ENCODE results near the gene ACSS3.
A peak's percentile ranks its signal among the peaks of the same experiment; 100 is the strongest.
"Not testable (repeated sequence)": the region's sequence is repeated elsewhere in the genome, so short reads cannot be mapped to it uniquely, and the experiment has no call there.

Gene ACSS3

GRCh38 chr12:81094718-81095360 is 17.0 kb downstream of the ACSS3 start:
- no peak for DNase-seq

- DNase-seq: no peak
Measured at GRCh38 chr12:81095501-81096232, 17.8 kb downstream of the ACSS3 start.

DNA sequence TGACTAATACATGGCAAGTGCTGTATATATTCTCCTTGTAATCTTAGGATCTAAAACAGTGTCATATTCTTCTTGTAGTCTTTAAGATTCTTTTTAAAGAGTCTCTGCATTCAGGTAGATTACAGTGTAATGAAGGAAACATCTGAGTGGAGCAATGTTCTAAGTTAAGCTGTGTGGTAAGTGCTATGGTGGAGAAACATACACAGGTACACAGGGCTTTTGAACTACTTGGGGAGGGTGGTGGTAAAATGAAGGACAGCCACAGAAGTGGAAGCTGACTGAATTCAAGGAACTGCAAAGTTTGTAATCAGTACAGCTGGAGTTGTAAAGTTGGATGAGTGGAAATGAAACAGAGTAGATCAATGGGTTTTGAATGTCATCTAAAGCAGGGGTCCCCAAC is 27.8 kb downstream of the ACSS3 start:
- no peak for DNase-seq

DNA sequence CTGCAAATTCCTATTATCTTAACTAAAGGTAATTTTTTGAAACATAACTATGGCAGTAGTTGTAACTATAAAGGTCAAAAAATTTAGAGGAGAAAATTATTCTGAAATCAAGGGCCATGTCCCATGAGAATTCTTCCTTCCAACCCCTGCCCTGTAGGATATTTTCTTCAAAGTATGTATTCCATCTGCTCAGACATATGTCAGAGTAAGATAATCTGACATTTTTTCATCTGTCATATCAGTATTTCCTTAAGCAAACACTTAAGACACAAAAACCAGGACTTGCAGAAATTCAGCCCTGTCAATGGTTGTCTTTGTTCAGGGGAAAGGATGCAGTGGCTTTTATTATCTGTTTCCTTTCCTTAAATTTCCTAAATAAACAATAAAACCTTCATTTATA is 36.3 kb downstream of the ACSS3 start:
- no peak for DNase-seq

- not testable (repeated sequence) for DNase-seq
Measured at GRCh38 chr12:81119069-81119468, 41.2 kb downstream of the ACSS3 start.

GRCh38 chr12:81120961-81121360 is 43.1 kb downstream of the ACSS3 start:
- DNase-seq: no peak

DNA sequence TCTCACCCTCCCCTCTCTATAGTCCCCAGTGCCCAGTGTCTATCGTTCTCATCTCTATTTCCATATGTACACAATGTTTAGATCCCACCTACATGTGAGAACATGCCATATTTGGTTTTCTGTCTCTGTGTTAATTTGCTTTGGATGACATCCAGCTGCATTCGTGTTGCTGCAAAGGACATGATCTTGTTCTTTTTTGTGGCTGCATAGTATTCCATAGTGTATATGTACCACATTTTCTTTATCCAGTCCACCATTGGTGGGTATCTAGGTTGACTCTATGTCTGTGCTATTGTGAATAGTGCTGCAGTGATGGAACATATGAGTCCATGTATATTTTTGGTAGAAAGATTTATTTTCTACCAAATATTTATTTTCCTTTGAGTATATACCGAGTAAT is 45.7 kb downstream of the ACSS3 start:
- no peak for DNase-seq

DNA sequence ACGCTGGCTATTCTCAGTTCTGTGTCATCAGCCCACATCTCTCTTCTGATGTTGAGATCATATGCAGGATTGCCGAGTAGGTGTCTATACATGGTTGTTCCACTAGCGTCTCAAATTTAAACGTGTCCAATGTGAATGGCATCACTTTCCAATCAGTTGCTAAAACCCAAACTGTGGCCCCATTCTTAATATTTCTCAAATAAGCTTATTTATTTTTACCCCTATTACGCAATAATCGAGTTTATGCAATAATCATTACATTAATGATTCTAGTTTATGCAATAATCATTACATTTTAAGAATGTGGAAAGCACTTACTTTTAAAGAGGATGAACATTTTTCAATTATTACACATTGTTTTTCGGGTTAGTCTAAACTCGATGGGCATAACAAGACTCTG is 47.8 kb downstream of the ACSS3 start:
- DNase-seq: no peak

GRCh38 chr12:81128930-81129554 is 51.2 kb downstream of the ACSS3 start:
- DNase-seq: peak; percentile 51 to 78

DNA sequence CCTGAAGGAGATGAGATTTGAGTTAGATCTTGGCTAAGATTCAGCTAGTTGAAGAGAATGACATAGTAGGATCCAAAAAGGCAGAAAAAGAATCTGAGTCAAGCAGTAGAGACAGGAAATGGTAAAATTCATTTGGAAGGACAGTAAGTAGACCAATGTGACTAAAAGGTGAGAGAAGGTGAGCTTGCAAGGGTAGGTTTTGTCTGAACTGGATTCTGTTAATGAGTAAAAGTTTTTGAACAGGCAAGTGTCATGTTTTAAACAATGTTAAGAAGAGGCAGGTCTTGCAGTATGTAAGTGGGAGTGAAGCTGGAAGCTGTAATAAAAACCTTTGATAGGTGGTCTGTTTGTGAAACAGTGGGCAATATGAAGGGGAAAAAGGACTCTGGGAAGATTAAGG is 58.6 kb downstream of the ACSS3 start:
- DNase-seq: no peak

GRCh38 chr12:81137801-81138200 is 59.9 kb downstream of the ACSS3 start:
- DNase-seq: no peak

DNA sequence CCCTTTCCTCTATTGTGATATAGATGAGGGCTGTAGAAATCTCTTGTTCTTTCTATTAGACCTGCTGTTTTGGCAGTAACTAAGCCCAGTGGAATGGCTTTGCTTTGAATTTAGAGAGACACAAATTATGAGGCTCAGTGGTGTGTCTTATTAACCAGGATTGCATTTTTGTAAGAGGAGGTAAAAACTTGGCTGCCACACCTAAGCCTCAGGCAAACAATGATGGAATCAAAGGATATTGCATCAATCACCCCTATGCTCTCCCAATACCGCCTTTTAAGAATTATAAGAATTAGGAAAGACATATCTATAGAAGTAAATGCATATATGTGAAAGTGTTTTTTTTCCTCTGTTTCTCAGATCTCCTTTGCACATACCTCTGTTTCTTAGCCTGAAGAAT is 63.3 kb downstream of the ACSS3 start:
- peak in 1 of 2 experiments; percentile 41 for DNase-seq

DNA sequence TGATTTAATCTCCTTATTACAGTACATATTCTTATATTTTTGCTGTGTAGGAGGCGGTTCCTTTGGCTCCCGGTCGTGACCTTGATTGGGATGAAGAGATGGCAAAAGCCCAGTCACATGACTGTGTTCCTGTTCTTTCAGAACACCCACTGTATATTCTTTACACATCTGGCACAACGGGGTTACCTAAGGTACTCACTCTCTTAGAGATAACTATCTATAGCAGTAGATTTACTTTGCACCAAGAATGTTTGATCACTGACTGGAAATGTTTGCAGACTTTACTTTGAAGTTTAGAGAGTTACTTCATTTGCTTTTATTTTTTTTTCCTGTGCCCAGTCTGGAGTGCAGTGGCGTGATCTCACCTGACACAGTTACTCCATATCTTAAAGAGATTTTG is 65.2 kb downstream of the ACSS3 start:
- no peak for DNase-seq

GRCh38 chr12:81146228-81147225 is 68.6 kb downstream of the ACSS3 start:
- DNase-seq: no peak

DNA sequence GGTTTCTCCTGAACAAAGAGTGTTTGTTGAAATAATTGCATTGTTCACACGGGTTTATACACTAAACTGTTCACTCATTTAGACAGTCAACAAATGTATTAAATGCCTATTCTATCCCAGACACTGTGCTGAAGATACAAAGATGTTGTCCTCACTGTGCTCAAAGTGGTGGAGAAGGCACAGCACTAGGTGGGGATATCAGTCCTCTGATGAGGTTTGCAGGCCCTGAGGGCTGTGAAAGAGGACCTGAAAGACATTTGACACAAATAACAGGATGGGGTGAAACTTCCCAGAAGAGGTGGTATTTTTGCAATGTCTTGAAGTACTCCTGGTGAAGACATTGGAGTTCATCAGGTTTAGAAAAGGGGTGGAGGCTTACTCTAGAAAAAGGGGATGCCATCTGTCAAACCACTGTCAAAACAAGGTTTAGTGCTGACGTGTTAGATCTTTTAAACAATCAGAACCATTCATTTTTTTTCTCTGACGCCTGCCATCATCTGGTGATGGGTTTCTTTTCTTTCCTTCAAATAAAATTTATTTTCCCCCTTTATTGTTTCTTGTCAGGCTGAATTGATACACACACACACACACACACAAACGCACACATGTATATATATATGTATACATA is 69.5 kb downstream of the ACSS3 start:
- peak; percentile 25 to 59 for DNase-seq

DNA sequence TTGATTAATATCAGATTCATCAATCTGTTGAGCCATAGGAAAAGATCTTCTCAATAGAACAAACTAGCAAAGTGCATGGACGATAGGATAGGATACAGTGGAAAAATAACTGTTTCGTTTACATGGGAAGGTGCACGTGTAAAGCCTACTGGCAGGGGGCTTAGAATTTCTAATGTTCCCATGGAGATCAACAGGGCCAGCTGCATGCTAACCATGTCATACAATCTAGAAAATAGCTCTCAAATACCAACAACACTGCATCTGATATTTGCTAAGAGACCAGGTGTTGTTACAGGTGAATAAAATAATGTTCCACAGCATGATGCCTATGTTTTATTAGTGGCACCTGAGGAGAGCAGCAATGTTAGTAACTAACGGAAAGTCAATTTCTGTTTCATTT is 72.5 kb downstream of the ACSS3 start:
- peak; percentile 91 to 98 for DNase-seq

DNA sequence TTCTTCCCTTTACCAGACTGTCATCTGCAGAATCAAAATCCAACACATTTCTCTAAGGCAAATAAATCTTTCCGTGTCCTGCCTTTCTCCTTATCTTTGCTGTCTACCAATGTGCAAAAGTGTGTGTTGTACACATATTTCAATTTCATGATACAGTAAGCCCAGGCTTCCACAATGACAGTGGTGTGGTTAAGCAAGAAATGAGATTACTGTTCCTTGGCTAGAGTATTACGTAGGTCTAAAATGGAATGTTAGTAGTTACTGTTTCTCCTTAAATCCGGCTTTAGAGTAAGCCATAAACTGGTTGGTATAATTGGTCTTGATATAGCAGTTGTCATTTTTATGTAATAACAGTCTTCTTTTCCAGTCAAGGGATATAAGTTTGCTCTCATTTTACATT is 82.0 kb downstream of the ACSS3 start:
- DNase-seq: no peak

DNA sequence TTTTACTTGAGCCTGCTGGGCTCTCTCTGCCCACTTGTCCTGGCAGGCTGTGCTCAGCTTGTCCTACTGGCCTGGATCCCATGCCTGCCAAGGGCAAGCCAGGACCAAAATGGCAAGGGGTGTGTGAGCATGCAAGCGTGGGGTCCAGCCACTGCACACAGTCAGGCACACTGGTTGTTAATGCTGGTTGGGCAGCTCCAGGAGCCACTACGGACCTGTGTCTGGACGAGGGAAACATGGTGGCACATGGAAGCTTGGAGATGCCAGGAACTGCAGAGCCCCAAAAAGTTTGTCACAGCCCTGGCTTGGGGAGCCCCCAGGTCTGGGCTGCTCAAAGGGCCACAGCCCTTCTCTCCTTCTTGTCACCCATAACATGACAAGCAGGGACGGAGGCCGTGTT is 83.8 kb downstream of the ACSS3 start:
- no peak for DNase-seq

- DNase-seq: no peak
Measured at GRCh38 chr12:81162391-81163136, 84.7 kb downstream of the ACSS3 start.

DNA sequence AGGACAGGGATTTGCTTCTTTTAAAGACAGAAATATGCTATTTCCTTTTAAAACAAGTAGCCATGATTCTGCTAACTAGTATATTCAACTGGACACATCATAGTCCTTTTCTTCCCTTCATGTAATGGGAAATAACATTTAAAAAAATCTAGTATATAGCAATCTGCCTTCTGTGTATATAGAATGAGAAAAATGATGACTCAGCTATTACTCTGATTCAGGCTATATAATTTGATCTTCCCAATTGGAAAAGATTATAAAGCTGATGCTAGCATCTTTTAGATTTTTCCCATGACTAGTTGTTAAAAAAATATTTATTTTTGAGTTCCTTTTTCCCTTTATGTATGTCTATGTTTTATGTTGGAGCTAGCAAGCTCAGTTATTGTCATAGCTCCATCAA is 86.9 kb downstream of the ACSS3 start:
- DNase-seq: no peak

DNA sequence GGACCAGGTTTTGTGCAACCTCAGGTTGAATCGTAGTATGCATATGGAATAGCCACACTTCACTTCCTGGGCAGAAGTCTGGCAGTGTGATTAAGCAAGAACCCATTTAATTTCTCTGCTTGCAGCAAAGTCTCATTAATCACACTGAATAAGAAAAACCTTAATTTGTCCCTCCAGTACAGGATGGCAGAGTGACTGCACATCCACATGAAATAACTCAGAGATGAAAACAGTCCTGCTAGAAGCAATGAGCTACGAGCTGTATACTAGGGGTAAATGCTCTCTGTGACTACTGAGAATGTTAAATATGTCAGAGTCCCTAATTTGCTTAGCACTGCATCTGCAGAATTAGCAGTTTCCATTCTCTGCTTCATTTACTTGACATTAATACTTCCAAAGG is 88.9 kb downstream of the ACSS3 start:
- no peak for DNase-seq

GRCh38 chr12:81167694-81168093 is 89.8 kb downstream of the ACSS3 start:
- no peak for DNase-seq
